Loucy (cell line): ENCODE measurements around the gene HOXA1.

Experiments used
- EZH2phosphoT487 ChIP-seq: fragments of 200-600 bp; IDR thresholded peaks from 2 replicates; pipeline ENCODE4 v1.6.1; 2018; ENCODE audit warnings: antibody characterized with exemption, mild to moderate bottlenecking, moderate library complexity, borderline replicate concordance
- TF ChIP-seq, protein P1 (sequence below): fragments of 200-600 bp; sonication (generic); conservative IDR thresholded peaks from 2 replicates; pipeline ENCODE4 v1.5.1; 2014; ENCODE audit warnings: mild to moderate bottlenecking, antibody characterized with exemption, low read length

DNA sequence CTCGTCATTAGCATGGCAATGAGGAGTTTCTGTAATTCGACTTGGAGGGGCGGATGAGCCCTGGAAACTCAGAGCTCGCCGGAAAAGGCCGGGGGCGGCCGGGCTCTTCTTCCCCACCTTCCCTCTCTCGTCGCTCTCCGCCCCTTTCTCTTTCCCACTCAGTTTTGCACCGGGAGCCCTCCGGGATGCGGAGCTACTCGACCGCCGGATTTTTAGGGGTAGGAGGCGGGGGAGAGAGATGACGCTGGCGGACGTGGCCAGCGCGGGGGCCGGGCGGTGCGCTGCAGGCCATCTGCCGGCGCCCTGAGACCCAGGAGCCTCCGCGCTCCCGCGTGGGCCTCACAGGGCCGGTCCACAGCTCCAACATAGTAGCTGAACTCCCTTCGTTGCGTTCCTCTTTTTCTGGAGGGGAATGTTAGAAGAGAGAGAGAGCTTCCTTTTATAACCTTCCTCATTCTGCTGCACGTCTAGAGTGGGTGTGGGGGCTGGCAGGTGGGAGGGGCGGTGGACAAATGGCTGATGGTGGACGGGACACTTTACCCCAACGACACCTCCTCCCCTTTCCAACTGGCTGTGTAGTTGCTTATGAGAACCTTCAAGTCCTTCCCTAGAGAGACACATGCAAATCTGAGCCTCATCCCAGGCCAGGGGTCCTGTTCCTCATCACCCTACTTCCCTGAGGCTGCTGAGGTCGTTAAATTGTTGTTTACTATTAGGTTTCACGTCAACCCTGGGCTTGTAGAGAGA, 1.1 kb upstream of the HOXA1 start:
- TF ChIP-seq, protein P1, sequence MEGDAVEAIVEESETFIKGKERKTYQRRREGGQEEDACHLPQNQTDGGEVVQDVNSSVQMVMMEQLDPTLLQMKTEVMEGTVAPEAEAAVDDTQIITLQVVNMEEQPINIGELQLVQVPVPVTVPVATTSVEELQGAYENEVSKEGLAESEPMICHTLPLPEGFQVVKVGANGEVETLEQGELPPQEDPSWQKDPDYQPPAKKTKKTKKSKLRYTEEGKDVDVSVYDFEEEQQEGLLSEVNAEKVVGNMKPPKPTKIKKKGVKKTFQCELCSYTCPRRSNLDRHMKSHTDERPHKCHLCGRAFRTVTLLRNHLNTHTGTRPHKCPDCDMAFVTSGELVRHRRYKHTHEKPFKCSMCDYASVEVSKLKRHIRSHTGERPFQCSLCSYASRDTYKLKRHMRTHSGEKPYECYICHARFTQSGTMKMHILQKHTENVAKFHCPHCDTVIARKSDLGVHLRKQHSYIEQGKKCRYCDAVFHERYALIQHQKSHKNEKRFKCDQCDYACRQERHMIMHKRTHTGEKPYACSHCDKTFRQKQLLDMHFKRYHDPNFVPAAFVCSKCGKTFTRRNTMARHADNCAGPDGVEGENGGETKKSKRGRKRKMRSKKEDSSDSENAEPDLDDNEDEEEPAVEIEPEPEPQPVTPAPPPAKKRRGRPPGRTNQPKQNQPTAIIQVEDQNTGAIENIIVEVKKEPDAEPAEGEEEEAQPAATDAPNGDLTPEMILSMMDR = no peak
- TF ChIP-seq EZH2phosphoT487 = no peak
